GM12878 (cell line): ENCODE results near the gene GNAO1. TPM values are rescaled to one million over a fixed set of nuclear protein-coding genes. Genes with fewer than 3 reads are reported as not detected.

Experiments
- ATAC-seq: fragments of 200-7000 bp; cut with Tn5 transposase; 3 replicates; pipeline ENCODE4 v1.9.1; 2020; ENCODE audit warnings: mild to moderate bottlenecking, moderate library complexity
- BruUV-seq: library from RNA; stranded (reverse); fragments of 400-500 nt; replicated peaks from 2 replicates; lab custom pipeline; 2021; lab: Mats Ljungman, UMichigan
- CTCF ChIA-PET: fragments of 300-600 bp; sonication (Branson Sonifier 250); formaldehyde crosslinking; extraction: SDS; loops from one replicate; lab custom pipeline; 2021; ENCODE audit warnings: inconsistent platforms; lab: Yijun Ruan, JAX
- POLR2A ChIA-PET: fragments of 350-600 bp; formaldehyde crosslinking; extraction: SDS; loops from one replicate; lab custom pipeline; 2021; ENCODE audit warnings: inconsistent platforms; lab: Charles Lee
- RAD21 ChIA-PET: fragments of 300-600 bp; sonication (Branson Sonifier 250); formaldehyde crosslinking; loops from one replicate; lab custom pipeline; 2023; ENCODE audit warnings: antibody characterized with exemption; ENCODE audit not compliant: unreplicated experiment; lab: Charles Lee
- SMC1A ChIA-PET: fragments of 300-600 bp; sonication (Branson Sonifier 250); formaldehyde crosslinking; loops from one replicate; lab custom pipeline; 2023; ENCODE audit not compliant: unreplicated experiment, uncharacterized antibody; lab: Charles Lee
- DNase-seq: peaks from one replicate; pipeline ENCODE4 v3.0.0-alpha.2; 2011; ENCODE audit warnings: low read depth, low spot score
- FAIRE-seq: peaks from 3 replicates; lab custom pipeline; 2011; peaks lifted over from hg19 to GRCh38; lab: Jason Lieb, UNC
- H2AFZ ChIP-seq: 2 replicates; pipeline ENCODE4 v1.6.0; 2011; ENCODE audit warnings: low read depth, low read length, control low read depth; ENCODE audit not compliant: control insufficient read depth
- H3K27ac ChIP-seq: 2 replicates; pipeline ENCODE4 v1.5.1; 2011; ENCODE audit warnings: control low read depth; ENCODE audit not compliant: control insufficient read depth, insufficient read depth
- H3K27me3 ChIP-seq, 2 experiments: replicated peaks in 1 of 2; 2 replicates each; pipeline versions ENCODE4 v1.6.0 to v1.6.1; 2011; ENCODE audit warnings: low read length in 1 of 2; ENCODE audit not compliant: control insufficient read depth in 2 of 2, insufficient read depth in 2 of 2
- H3K36me3 ChIP-seq, 2 experiments: 2 replicates each; pipeline ENCODE4 v1.5.1; 2011; ENCODE audit warnings: low read length in 1 of 2; ENCODE audit not compliant: control insufficient read depth in 2 of 2, insufficient read depth in 2 of 2
- H3K4me1 ChIP-seq: 2 replicates; pipeline ENCODE4 v1.6.1; 2011; ENCODE audit warnings: mild to moderate bottlenecking, low read length, moderate library complexity, mixed read lengths; ENCODE audit not compliant: control insufficient read depth, insufficient read depth
- H3K4me2 ChIP-seq: 2 replicates; pipeline ENCODE4 v1.6.0; 2011; ENCODE audit warnings: control low read depth; ENCODE audit not compliant: control insufficient read depth, insufficient read depth
- H3K4me3 ChIP-seq: fragments of 200-600 bp; sonication (generic); 2 replicates; pipeline ENCODE4 v1.5.1; 2016
- H3K79me2 ChIP-seq: 2 replicates; pipeline ENCODE4 v1.6.0; 2011; ENCODE audit warnings: low read length; ENCODE audit not compliant: control insufficient read depth, insufficient read depth
- H3K9ac ChIP-seq: 2 replicates; pipeline ENCODE4 v1.8.0; 2011; ENCODE audit warnings: low read length, control low read depth, mixed read lengths; ENCODE audit not compliant: control insufficient read depth, insufficient read depth
- H3K9me3 ChIP-seq: replicated peaks from 3 replicates; pipeline ENCODE4 v1.5.1; 2011; ENCODE audit warnings: mild to moderate bottlenecking, low read length; ENCODE audit not compliant: control insufficient read depth, insufficient read depth
- H4K20me1 ChIP-seq: 2 replicates; pipeline ENCODE4 v1.6.0; 2011; ENCODE audit not compliant: control insufficient read depth, insufficient read depth
- CHD2 ChIP-seq: IDR thresholded peaks from 2 replicates; pipeline ENCODE4 v1.6.1; 2011; ENCODE audit warnings: low read depth, low read length, improper control_type of control experiment, borderline replicate concordance
- EED ChIP-seq: sonication (generic); IDR thresholded peaks from 2 replicates; pipeline ENCODE4 v1.6.1; 2016; ENCODE audit warnings: antibody characterized with exemption, low read depth
- MLLT1 ChIP-seq: fragments of 450-650 bp; IDR thresholded peaks from 2 replicates; pipeline ENCODE4 v1.6.1; 2016; ENCODE audit warnings: mild to moderate bottlenecking
- NBN ChIP-seq: fragments of 450-650 bp; IDR thresholded peaks from 2 replicates; pipeline ENCODE4 v1.6.1; 2016
- NFXL1 ChIP-seq: fragments of 450-650 bp; IDR thresholded peaks from 2 replicates; pipeline ENCODE4 v1.6.1; 2017; ENCODE audit warnings: antibody characterized with exemption, mild to moderate bottlenecking, borderline replicate concordance
- PAX5 ChIP-seq: IDR thresholded peaks from 2 replicates; pipeline ENCODE4 v1.6.1; 2011; ENCODE audit warnings: low read depth, low read length, borderline replicate concordance
- PML ChIP-seq: IDR thresholded peaks from 2 replicates; pipeline ENCODE4 v1.6.1; 2012; ENCODE audit warnings: low read length, inconsistent platforms
- ZBTB11 ChIP-seq: fragments of 450-650 bp; formaldehyde crosslinking; IDR thresholded peaks from 2 replicates; pipeline ENCODE4 v1.5.0; 2022; ENCODE audit warnings: mild to moderate bottlenecking, missing genetic modification characterization
- ZBTB33 ChIP-seq: fragments of 450-650 bp; IDR thresholded peaks from 2 replicates; pipeline ENCODE4 v1.6.1; 2017; ENCODE audit warnings: mild to moderate bottlenecking
- WGBS: methylation state at CpG from one replicate; pipeline ENCODE4 v1.1.6; 2016; ENCODE audit warnings: low lambda C conversion rate; ENCODE audit not compliant: insufficient replicate concordance, insufficient coverage; ENCODE audit errors: missing lambda C conversion rate; 5-methylcytosine and 5-hydroxymethylcytosine counted together
- in situ Hi-C: fragments of 300-500 bp; cut with MboI; formaldehyde crosslinking; loops from 9 replicates; pipeline ENCODE4 v1.14.3; 2018; ENCODE audit warnings: mixed read lengths
- intact Hi-C: fragments of 100-400 bp; cut with micrococcal nuclease; formaldehyde crosslinking; loops from one replicate; pipeline ENCODE4 v1.14.2; 2022; ENCODE audit not compliant: unreplicated experiment
- polyA plus RNA-seq, 11 experiments: library from polyadenylated mRNA; depleted of rRNA in 4 of 11; unstranded in 6 of 11; stranded (reverse) in 5 of 11; fragments of >200 nt; fragmentation: Nextera tagmentation in 4 of 11; fragmentation: Illumina TruSeq in 1 of 11; extraction: Ambion mirVana in 4 of 11; extraction: Trizol in 1 of 11; gene quantifications; 1 replicate in 1 of 11; 2 replicates in 10 of 11; pipeline versions ENCODE4 v1.2.1 to v1.2.3, GENCODE V29; 2011 to 2016; ENCODE audit warnings: inconsistent platforms in 2 of 11, missing spikeins in 2 of 11, low read depth in 1 of 11
- total RNA-seq, 4 experiments: library from RNA; depleted of rRNA in 3 of 4; stranded (reverse); fragments of >200 nt in 3 of 4; fragmentation: Illumina TruSeq in 1 of 4; extraction: Trizol in 1 of 4; gene quantifications; 2 replicates each; pipeline versions ENCODE4 v1.2.1 to v1.2.3, GENCODE V29; 2013 to 2021
- TF ChIP-seq, protein P1 (sequence below): IDR thresholded peaks from 2 replicates; pipeline ENCODE4 v1.6.1; 2011; ENCODE audit warnings: borderline replicate concordance, low read depth, mild to moderate bottlenecking, moderate library complexity, low read length; ENCODE audit not compliant: insufficient read depth, poor library complexity, severe bottlenecking
- TF ChIP-seq, protein P2 (sequence below): fragments of 450-650 bp; formaldehyde crosslinking; IDR thresholded peaks from 2 replicates; pipeline ENCODE4 v1.4.0; 2022; ENCODE audit warnings: mild to moderate bottlenecking, moderate library complexity

GNAO1 gene
- total and polyA plus RNA-seq, 10 of the 15 experiments (the other 5 are each of a cell fraction or from before 2014, with no cell fraction given) = 0.05 to 0.28 (median 0.14) TPM; not detected in 6

GRCh38 chr16:56261656-56262055 is 70.4 kb downstream of the GNAO1 start (continued):
- no peak for TF ChIP-seq MLLT1

- DNase-seq (no peak), FAIRE-seq (no peak), ATAC-seq (no peak)
- Histone ChIP-seq H3K79me2 (no peaks in the 10 kb centered on the region), H3K27ac (no peak overlapping the region), H4K20me1 (no peaks in the 10 kb centered on the region; the same call in 1 of the 2 replicates), H3K9ac (no peak overlapping the region), H3K4me2 (no peak overlapping the region), H3K27me3 (peaks cover 7 to 8% of the 10 kb centered on the region in 2 experiments; a peak in 3 of 4 replicates), H3K9me3 (no peaks in the 10 kb centered on the region), H3K36me3 (no peaks in the 10 kb centered on the region), H2AFZ (no peak overlapping the region), H3K4me1 (no peaks in the 10 kb centered on the region), H3K4me3 (no peak overlapping the region)
- RAD21 ChIA-PET = no interaction called here
- POLR2A ChIA-PET = no interaction called here
- BruUV-seq = no TSS peak
- in situ Hi-C loops (no loop called here), intact Hi-C loops (no loop called here)
- SMC1A ChIA-PET = interaction anchor here (0.6 to 1.2 kb wide), 2 partner anchors 93 to 450 kb away, joined by 3 to 4 read pairs; no protein-coding TSS in a partner anchor
- CTCF ChIA-PET = no interaction called here
- 1% methylated on average over 5 of the region's 5 CpGs for WGBS
- TF ChIP-seq CHD2 = no peak
- no peak for TF ChIP-seq ZBTB11 (CRISPR knock-in tag)
- no peak for TF ChIP-seq PML
- no peak for TF ChIP-seq NFXL1
- TF ChIP-seq ZBTB33 = no peak
- TF ChIP-seq, protein P1, sequence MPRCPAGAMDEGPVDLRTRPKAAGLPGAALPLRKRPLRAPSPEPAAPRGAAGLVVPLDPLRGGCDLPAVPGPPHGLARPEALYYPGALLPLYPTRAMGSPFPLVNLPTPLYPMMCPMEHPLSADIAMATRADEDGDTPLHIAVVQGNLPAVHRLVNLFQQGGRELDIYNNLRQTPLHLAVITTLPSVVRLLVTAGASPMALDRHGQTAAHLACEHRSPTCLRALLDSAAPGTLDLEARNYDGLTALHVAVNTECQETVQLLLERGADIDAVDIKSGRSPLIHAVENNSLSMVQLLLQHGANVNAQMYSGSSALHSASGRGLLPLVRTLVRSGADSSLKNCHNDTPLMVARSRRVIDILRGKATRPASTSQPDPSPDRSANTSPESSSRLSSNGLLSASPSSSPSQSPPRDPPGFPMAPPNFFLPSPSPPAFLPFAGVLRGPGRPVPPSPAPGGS = no peak
- TF ChIP-seq NBN = no peak
- no peak for TF ChIP-seq PAX5
- TF ChIP-seq, protein P2, sequence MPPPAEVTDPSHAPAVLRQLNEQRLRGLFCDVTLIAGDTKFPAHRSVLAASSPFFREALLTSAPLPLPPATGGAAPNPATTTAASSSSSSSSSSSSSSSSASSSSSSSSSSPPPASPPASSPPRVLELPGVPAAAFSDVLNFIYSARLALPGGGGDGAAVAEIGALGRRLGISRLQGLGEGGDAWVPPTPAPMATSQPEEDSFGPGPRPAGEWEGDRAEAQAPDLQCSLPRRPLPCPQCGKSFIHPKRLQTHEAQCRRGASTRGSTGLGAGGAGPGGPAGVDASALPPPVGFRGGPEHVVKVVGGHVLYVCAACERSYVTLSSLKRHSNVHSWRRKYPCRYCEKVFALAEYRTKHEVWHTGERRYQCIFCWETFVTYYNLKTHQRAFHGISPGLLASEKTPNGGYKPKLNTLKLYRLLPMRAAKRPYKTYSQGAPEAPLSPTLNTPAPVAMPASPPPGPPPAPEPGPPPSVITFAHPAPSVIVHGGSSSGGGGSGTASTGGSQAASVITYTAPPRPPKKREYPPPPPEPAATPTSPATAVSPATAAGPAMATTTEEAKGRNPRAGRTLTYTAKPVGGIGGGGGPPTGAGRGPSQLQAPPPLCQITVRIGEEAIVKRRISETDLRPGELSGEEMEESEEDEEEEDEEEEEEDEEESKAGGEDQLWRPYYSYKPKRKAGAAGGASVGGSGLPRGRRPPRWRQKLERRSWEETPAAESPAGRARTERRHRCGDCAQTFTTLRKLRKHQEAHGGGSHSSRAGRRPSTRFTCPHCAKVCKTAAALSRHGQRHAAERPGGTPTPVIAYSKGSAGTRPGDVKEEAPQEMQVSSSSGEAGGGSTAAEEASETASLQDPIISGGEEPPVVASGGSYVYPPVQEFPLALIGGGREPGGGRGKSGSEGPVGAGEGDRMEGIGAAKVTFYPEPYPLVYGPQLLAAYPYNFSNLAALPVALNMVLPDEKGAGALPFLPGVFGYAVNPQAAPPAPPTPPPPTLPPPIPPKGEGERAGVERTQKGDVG (CRISPR knock-in tag) = no peak
- no peak for TF ChIP-seq EED
These were observed 70.9 kb downstream of the GNAO1 start for GRCh38 chr16:56262148-56262547.
